ENCODE results near the gene SH3PXD2B.

The SH3PXD2B gene

DNA sequence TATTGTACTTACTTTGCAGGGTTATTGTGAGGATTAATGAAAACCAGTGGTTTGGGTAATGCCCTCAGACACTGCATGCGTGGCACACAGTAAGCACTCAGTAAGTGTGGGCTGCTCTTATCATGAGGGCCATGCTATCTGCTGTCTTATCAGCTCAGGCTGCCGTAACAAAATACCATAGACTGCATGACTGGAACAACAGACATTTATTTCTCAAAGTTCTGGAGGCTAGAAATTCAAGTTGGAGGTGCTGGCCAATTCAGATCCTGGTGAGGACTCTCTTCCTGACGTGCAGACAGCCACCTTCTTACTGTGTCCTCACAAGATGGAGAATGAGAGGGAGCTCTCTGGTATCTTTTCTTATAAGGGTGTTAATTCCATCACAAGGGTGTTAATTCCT lies 23.9 kb upstream of the SH3PXD2B start:
- Histone ChIP-seq H4K20me1 (ENCODE audit: insufficient read depth, low read length) (no peaks in the 10 kb centered on the region), H3K36me3 (ENCODE audit: insufficient read depth, low read length) (no peaks in the 10 kb centered on the region), H3K4me2 (ENCODE audit: insufficient read depth, low read length) (no peak overlapping the region), H3K9me3 (ENCODE audit: insufficient read depth, low read length, severe bottlenecking) (no peaks in the 10 kb centered on the region), H3K4me1 (ENCODE audit: insufficient read depth, low read length) (no peaks in the 10 kb centered on the region), H3K27ac (ENCODE audit: low read length) (no peak overlapping the region), H3K4me3 (ENCODE audit: low read depth in 1 of 2, low read length in 2 of 2) (no peak overlapping the region), H3K79me2 (ENCODE audit: insufficient read depth, low read length) (no peaks in the 10 kb centered on the region), H2AFZ (ENCODE audit: low read depth, low read length) (no peak overlapping the region), H3K27me3 (ENCODE audit: insufficient read depth, low read length, poor library complexity) (no peaks in the 10 kb centered on the region), H3K9ac (ENCODE audit: low read depth, low read length) (no peak overlapping the region)
- no peak for DNase-seq
- TF ChIP-seq, protein P1, sequence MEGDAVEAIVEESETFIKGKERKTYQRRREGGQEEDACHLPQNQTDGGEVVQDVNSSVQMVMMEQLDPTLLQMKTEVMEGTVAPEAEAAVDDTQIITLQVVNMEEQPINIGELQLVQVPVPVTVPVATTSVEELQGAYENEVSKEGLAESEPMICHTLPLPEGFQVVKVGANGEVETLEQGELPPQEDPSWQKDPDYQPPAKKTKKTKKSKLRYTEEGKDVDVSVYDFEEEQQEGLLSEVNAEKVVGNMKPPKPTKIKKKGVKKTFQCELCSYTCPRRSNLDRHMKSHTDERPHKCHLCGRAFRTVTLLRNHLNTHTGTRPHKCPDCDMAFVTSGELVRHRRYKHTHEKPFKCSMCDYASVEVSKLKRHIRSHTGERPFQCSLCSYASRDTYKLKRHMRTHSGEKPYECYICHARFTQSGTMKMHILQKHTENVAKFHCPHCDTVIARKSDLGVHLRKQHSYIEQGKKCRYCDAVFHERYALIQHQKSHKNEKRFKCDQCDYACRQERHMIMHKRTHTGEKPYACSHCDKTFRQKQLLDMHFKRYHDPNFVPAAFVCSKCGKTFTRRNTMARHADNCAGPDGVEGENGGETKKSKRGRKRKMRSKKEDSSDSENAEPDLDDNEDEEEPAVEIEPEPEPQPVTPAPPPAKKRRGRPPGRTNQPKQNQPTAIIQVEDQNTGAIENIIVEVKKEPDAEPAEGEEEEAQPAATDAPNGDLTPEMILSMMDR (IDR thresholded peaks at IDR 0.05; ENCODE audit: borderline replicate concordance, extremely low read depth, low read length, poor library complexity, severe bottlenecking): no peak
- no peak for TF ChIP-seq EZH2 (IDR thresholded peaks at IDR 0.05; ENCODE audit: borderline replicate concordance, low read depth, low read length, severe bottlenecking)
- no peak for ATAC-seq (ENCODE audit: insufficient read depth, low read depth)

DNA sequence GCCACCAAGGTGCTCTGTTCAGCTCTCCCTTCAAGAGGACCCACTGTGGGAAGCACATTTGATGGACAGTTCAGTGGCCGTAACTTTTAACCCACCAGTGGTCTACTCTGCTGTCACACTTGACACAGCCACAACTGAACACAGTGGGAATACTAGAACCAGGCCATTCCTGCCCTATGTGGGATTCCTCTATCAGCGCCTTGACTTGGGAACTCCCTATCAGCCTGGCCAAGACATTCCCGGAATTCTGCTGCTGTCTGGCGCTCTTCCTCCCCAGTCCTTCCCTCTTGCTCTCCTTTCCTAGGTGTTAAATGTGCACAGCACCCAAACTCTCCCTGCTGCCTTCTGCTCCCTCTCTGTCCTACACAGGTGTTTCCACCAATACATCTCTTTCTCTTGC lies 23.1 kb upstream of the SH3PXD2B start:
- TF ChIP-seq, protein P1 (IDR thresholded peaks at IDR 0.05; ENCODE audit: borderline replicate concordance, extremely low read depth, low read length, poor library complexity, severe bottlenecking): no peak
- no peak for TF ChIP-seq EZH2 (IDR thresholded peaks at IDR 0.05; ENCODE audit: borderline replicate concordance, low read depth, low read length, severe bottlenecking)
- no peak overlapping the region for H3K4me2 ChIP-seq (ENCODE audit: insufficient read depth, low read length)
- H4K20me1 ChIP-seq (ENCODE audit: insufficient read depth, low read length): no peaks in the 10 kb centered on the region
- H3K4me3 ChIP-seq (ENCODE audit: low read depth in 1 of 2, low read length in 2 of 2): no peak overlapping the region
- H3K9me3 ChIP-seq (ENCODE audit: insufficient read depth, low read length, severe bottlenecking): no peaks in the 10 kb centered on the region
- H3K27me3 ChIP-seq (ENCODE audit: insufficient read depth, low read length, poor library complexity): no peaks in the 10 kb centered on the region
- H3K27ac ChIP-seq (ENCODE audit: low read length): no peak overlapping the region
- no peaks in the 10 kb centered on the region for H3K79me2 ChIP-seq (ENCODE audit: insufficient read depth, low read length)
- no peak overlapping the region for H2AFZ ChIP-seq (ENCODE audit: low read depth, low read length)
- no peak overlapping the region for H3K9ac ChIP-seq (ENCODE audit: low read depth, low read length)
- no peaks in the 10 kb centered on the region for H3K36me3 ChIP-seq (ENCODE audit: insufficient read depth, low read length)
- DNase-seq (no peak), ATAC-seq (ENCODE audit: insufficient read depth, low read depth) (no peak)
- H3K4me1 ChIP-seq (ENCODE audit: insufficient read depth, low read length): no peaks in the 10 kb centered on the region

DNA sequence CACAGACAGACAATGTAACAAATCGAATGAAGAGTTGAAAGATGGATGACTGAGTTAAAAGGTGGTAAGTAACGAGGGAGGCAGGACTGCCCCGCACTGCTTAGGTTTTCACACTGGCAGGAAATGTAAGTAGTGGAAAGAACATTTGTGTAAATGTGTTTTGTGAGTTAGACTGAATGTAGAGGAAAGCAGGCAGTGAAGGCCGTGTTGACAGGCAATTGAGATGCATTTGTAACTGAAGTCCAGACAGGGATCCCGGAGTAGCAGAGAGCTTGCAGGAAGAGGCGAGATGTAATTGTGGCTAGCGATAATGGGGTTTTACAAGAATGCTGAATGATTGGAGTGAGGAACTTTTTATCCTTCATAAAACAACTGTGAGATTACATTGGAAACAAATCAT lies 20.0 kb upstream of the SH3PXD2B start:
- DNase-seq: no peak
- no peak for ATAC-seq (ENCODE audit: insufficient read depth, low read depth)
- no peaks in the 10 kb centered on the region for H3K36me3 ChIP-seq (ENCODE audit: insufficient read depth, low read length)
- no peak overlapping the region for H3K4me2 ChIP-seq (ENCODE audit: insufficient read depth, low read length)
- H3K9me3 ChIP-seq (ENCODE audit: insufficient read depth, low read length, severe bottlenecking): no peaks in the 10 kb centered on the region
- H3K79me2 ChIP-seq (ENCODE audit: insufficient read depth, low read length): no peaks in the 10 kb centered on the region
- H3K4me3 ChIP-seq (ENCODE audit: low read depth in 1 of 2, low read length in 2 of 2): no peak overlapping the region
- H4K20me1 ChIP-seq (ENCODE audit: insufficient read depth, low read length): no peaks in the 10 kb centered on the region
- H3K9ac ChIP-seq (ENCODE audit: low read depth, low read length): no peak overlapping the region
- no peak overlapping the region for H3K27ac ChIP-seq (ENCODE audit: low read length)
- TF ChIP-seq, protein P1 (IDR thresholded peaks at IDR 0.05; ENCODE audit: borderline replicate concordance, extremely low read depth, low read length, poor library complexity, severe bottlenecking): no peak
- no peak for TF ChIP-seq EZH2 (IDR thresholded peaks at IDR 0.05; ENCODE audit: borderline replicate concordance, low read depth, low read length, severe bottlenecking)
- no peaks in the 10 kb centered on the region for H3K27me3 ChIP-seq (ENCODE audit: insufficient read depth, low read length, poor library complexity)
- H2AFZ ChIP-seq (ENCODE audit: low read depth, low read length): no peak overlapping the region
- no peaks in the 10 kb centered on the region for H3K4me1 ChIP-seq (ENCODE audit: insufficient read depth, low read length)

DNA sequence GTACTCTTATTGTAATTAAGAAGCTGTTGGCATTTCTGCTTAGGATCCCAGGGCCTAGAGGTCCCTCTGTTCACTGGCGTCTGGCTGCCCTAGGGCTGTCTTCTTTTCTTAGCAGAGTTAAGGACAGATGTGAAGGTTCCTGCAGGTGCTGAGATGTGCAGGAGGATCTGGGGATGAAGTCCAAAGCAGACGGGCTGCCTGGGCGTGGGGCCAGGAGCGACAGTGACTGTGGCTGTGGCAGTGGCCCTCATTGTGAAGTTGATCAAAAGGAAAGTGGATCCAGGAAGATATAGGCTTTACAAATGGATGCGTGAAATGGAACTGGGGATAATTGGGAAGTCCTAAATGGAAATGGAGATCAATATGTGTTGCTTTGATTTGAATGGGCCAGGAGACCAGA lies 19.1 kb upstream of the SH3PXD2B start:
- no peak overlapping the region for H3K4me3 ChIP-seq (ENCODE audit: low read depth in 1 of 2, low read length in 2 of 2)
- DNase-seq: no peak
- H3K4me2 ChIP-seq (ENCODE audit: insufficient read depth, low read length): no peak overlapping the region
- H3K36me3 ChIP-seq (ENCODE audit: insufficient read depth, low read length): no peaks in the 10 kb centered on the region
- no peaks in the 10 kb centered on the region for H3K79me2 ChIP-seq (ENCODE audit: insufficient read depth, low read length)
- H3K27me3 ChIP-seq (ENCODE audit: insufficient read depth, low read length, poor library complexity): peaks cover 2% of the 10 kb centered on the region
- H3K9ac ChIP-seq (ENCODE audit: low read depth, low read length): no peak overlapping the region
- no peak overlapping the region for H2AFZ ChIP-seq (ENCODE audit: low read depth, low read length)
- TF ChIP-seq, protein P1 (IDR thresholded peaks at IDR 0.05; ENCODE audit: borderline replicate concordance, extremely low read depth, low read length, poor library complexity, severe bottlenecking): no peak
- no peak for TF ChIP-seq EZH2 (IDR thresholded peaks at IDR 0.05; ENCODE audit: borderline replicate concordance, low read depth, low read length, severe bottlenecking)
- no peaks in the 10 kb centered on the region for H3K9me3 ChIP-seq (ENCODE audit: insufficient read depth, low read length, severe bottlenecking)
- H4K20me1 ChIP-seq (ENCODE audit: insufficient read depth, low read length): no peaks in the 10 kb centered on the region
- no peak overlapping the region for H3K27ac ChIP-seq (ENCODE audit: low read length)
- H3K4me1 ChIP-seq (ENCODE audit: insufficient read depth, low read length): no peaks in the 10 kb centered on the region
- no peak for ATAC-seq (ENCODE audit: insufficient read depth, low read depth)

Measured in DND-41 (cell line).